DMS153 (cell line): Measurements from ENCODE around the gene MNAT1.
"Not testable (repeated sequence)": the region's sequence is repeated elsewhere in the genome, so short reads cannot be mapped to it uniquely, and the experiment has no call there.

Experiments used
- DNase-seq: peaks from one replicate; lab custom pipeline; 2025; lab: John Stamatoyannopoulos, UW

MNAT1 gene

DNA sequence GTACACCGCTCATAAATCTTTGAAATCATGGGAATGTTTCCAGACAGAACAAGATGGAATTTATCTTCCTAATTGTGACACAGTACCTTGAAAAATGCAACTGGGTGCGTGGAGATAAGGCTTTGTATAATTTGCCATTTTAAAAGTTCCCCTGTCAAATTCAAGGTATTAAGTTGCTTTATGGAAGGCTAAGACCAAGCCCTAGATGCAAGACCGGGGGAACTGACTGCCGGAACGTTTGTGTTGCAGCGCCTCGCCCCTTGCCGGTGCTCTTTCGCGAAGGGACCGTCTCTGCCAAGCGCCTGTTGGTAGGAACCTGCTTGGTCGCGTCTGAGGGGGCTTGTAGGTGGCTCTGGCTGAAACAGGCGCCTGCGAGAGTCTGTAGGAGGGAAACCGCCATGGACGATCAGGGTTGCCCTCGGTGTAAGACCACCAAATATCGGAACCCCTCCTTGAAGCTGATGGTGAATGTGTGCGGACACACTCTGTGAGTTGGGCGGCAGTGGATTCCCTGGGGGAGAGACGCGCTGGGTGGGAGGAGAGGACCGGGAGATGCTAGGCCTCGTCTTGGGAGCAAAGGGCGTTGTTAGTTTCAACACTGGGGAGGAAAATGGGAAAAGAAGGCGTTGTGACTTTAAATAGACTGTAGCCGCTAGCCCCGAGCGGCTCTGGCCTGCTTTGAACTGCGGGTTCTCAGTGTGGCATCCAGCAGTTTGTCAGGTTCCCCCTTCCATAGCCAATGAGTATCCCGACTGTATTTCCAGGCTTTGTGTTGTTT lies at the start of gene MNAT1:
MNAT1 (plus strand) TSS at position 297 of the 778 bp plus-strand sequence; CDS start at position 399, 102 bp downstream.
- DNase-seq: peak; percentile 71

- DNase-seq: no peak
Measured at GRCh38 chr14:60686865-60687264, 47.7 kb upstream of the MNAT1 start.

DNA sequence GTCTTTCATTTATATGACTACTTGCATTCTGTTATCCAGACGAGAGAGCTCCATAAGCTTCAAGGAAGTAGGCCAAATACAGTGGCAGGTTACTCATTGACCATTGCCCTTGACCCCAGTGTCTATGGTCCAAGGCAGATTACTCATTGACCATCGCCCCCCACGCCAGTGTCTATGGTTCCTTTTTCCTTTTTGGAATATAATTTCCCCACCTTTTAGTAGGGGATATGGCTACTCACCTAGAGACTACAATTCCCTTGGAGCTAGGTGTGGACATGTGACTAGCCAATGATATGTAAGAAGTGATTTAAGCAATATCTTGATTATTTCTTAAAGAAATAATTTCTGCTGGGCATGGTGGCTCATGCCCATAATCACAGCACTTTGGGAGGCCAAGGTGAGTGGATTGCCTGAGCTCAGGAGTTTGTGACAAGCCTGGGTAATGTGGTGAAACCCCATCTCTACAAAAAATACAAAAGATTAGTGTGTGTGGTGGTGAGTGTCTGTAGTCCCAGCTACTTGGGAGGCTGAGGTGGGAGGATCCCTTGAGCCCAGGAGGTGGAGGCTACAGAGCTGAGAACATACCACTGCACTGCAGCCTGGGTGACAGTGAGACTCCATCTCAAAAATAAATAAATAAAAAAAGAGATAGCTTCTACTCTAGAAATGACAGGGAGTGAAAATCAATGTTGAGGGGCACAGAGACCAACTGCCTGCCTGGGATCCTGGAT lies 43.0 kb upstream of the MNAT1 start:
- DNase-seq: no peak

GRCh38 chr14:60695327-60695726 lies 39.2 kb upstream of the MNAT1 start:
- DNase-seq: no peak

- DNase-seq: no peak
Measured at GRCh38 chr14:60700598-60700997, 34.0 kb upstream of the MNAT1 start.

GRCh38 chr14:60705100-60705499 lies 29.5 kb upstream of the MNAT1 start:
- no peak for DNase-seq

- no peak for DNase-seq
Measured at GRCh38 chr14:60707858-60708257, 26.7 kb upstream of the MNAT1 start.

DNA sequence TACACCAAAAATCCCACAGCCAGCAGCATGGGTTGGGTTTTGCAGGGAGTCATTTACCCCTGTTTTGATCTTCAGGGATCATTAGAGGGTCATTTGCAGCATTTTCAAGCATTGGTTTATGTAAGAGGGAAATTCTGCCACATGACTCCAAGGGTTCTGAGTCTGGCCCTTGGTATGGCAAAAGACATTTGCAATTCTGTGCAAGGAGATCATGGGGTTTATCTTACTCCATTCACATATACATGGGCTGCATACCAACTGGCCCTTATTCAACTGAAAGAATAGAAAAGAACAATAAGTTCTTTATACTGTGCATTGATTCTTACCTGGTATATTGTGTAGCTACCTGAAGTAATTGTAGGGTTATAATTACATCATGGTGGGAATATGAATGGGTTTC lies 24.1 kb upstream of the MNAT1 start:
- DNase-seq: no peak

DNA sequence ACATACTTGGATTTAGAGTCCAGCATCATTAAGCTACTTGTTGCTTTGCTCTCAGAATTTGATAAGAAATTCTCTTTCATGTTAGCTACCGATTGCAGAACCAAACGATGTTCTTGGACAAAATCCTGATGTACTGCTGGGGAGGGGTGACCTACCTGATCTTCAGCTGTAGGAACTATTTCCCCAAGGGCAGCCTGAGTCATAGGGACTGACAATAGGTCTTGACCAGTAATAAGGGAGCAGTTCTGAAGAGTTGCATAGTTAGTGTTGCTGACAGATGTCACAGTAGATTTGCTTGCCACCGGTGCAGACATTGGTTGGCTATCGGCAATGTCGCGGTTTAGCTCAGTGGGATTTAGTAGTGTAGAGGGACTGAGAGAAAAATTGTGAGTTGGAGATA lies 21.0 kb upstream of the MNAT1 start:
- no peak for DNase-seq

- no peak for DNase-seq
Measured at GRCh38 chr14:60720391-60720790, 14.2 kb upstream of the MNAT1 start.

DNA sequence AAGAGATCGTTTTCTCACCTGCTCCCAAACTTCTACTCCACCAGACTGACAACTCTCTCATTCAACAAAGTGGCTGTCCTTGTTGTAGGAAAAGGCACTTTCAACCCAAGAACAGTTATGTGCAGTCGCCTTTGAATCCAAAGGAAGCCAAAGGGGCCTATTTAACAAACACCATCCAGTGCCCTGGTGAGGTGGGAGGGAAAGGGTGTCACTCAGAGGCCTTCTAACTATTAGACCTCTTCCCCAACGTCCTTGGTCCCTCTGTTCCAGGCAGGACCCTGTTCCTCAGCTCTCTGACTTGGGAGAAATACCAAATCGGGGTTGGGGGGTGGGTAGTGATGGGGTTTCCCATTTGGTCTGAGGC lies 13.6 kb upstream of the MNAT1 start:
- DNase-seq: no peak

- peak; percentile 19 for DNase-seq
Measured at GRCh38 chr14:60721326-60722106, 13.0 kb upstream of the MNAT1 start.

DNA sequence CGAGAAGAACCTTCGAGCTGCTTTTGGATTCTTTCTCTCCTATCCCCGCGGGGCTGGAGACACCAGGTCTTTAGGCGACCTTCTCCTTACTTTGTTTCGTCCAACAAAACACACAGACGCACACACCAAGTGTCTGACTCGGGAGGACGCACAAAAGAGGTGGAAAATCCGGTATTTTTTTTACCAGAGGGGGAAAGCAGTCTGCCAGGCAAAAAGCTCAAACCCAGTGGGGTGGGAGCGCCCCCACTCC lies 12.5 kb upstream of the MNAT1 start:
- no peak for DNase-seq

DNA sequence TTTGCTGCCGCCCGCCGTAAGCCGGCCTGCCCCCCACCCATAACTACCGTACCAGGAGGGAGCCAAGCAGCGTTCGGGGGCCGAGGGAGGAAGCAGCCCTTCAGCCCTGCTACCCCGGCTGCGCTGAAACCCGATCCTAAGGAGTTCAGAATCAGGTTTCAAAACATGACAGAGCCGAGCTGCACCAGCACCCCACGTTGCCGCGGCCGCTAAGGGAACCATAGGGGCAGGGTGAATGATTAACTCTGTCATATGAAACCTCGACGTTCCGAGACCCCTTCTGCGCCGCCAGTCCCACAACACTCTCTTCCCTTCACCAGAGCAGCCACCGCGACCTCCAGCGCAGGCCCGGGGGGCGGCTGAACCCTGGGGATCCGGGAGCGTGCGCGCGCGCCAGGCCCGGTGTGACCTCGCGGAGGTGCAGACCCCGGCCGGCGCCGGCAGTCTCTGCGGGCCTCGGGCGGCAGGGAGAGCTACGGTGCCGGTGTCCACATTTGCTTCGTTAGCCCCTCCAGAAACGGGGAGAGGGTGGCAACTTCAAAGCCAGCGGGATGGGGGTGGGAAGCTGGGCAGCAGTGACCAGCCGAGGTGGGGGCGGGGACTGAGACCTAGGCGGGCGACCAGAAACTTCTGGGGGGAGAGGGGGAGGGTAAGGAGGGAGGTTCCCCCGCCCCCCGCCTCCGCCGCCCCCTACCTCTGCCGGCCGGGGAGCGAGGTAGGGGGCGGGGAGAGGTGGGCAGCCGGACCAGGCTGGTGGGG lies 12.0 kb upstream of the MNAT1 start:
- no peak for DNase-seq

DNA sequence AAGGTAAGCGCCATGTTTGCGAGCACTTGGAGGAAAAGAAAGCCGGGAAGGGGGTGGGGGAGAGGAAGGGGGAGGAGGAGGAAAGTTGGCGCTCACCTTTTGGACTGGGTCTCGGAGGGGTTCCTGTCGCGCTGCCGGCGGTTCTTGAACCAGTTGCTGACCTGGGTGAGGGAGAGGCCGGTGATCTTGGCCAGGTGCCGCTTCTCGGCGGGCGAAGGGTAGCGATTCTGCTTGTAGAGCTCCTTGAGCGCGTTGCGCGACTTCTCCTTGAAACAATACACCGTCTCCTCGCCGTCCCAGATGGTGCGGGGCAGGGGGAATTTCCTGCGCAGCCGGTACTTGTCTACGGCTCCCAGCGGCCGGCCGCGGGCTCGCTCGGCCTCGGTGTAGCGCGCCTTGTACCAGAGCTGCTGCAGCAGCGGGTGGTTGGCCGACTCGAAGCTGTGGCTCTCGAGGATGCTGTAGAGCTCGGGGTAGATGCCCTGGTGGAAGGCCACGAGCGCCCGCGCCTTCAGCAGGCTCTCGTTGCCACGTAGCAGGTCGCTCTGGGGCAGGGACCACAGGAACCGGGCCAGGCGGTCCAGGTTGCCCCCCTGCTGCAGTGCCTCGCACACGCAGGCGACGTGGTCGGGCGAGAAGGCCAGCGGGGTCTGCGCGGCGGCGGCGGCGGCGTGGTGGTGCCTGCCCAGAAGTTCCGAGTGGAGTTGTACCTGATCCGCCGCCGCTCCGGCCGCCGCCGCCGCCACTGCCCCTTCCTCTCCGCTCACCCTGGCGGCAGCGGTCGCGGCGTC lies 11.2 kb upstream of the MNAT1 start:
- peak; percentile 49 for DNase-seq

GRCh38 chr14:60723907-60724618 lies 10.5 kb upstream of the MNAT1 start, which contains the start of gene SIX4:
TSS of gene SIX4 (minus strand) at chr14:60724351. CDS start at chr14:60724074, 277 bp downstream.
- DNase-seq: peak; percentile 92

DNA sequence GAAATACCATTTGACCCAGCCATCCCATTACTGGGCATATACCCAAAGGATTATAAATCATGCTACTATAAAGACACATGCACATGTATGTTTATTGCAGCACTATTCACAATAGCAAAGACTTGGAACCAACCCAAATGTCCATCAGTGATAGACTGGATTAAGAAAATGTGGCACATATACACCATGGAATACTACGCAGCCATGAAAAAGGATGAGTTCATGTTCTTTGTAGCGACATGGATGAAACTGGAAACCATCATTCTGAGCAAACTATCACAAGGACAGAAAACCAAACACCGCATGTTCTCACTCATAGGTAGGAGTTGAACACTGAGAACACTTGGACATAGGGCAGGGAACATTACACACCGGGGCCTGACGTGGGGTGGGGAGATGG lies 3.3 kb upstream of the MNAT1 start:
- DNase-seq: not testable (repeated sequence)

DNA sequence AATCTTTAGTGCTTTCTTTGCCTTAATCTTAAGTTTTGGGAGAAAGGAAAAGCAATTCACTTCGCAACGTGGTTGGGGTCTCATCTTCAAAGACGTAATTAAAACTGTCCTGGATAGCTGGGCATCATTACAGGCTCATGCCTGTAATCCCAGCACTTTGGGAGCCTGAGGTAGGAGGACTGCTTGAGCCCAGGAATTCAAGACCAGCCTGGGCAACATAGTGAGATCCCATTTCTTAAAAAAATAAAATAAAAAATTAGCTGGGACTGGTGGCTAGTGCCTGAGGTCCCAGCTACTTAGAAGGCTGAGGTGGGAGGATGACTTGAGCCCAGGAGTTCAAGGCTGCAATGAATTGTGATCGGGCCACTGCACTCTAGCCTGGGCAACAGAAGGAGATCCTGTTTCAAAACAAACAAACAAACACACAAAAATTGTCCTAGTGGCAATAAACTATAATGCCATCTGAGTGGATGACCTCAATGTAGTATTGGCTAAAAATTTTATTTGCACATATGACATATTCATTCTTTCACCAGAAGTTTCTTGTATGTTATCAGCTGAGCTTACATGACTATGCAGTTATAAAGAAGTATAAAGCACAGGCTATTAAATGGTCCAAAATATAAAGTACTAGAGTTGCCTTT lies 1.6 kb upstream of the MNAT1 start:
- no peak for DNase-seq

DNA sequence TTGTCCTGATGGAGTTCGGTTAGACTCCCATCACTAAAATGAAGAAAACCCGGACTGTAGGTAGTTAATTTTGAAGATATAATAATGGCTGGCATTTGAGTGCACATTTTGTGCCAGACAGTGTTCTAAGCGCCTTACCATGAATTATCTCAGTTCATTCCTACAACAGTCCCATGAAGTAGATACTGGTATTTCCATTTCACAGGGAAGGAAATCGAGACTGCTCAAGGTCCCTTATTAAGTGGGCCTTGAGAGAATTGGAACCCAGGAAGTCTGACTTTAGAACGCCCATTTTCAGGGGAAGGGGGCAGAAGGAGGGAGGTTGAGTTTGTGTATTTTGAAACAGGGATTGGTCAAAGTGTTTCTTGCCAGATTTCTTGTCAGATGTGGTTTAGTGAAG lies 855 bp downstream of the MNAT1 start:
- no peak for DNase-seq

DNA sequence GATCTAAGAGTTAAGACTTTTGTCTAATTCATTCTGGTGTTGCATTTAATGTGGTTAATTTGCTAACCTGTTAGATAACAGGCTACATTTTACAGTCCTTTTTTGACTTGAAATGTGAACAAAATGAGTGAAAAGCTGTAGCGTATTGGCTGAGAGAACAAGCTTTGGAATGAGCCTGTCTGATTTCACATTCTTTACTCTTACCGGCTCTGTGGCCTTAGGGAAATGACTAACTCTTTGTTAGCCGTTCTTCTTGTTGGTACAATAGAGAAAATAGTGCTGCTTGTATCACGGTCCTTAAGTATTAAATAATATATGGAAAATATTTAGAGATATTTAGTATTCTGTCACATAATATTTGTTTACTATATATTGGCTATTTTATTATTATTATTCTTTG lies 1.9 kb downstream of the MNAT1 start:
- DNase-seq: no peak
